A549 (cell line): ENCODE data around the gene TACC2.

Experiments
- EHMT2 ChIP-seq: fragments of 200-600 bp; sonication (generic); IDR thresholded peaks from 2 replicates; pipeline ENCODE4 v1.6.1; 2016; ENCODE audit warnings: antibody characterized with exemption, low read depth, mild to moderate bottlenecking, moderate library complexity
- JUNB ChIP-seq: fragments of >200 bp; sonication (Bioruptor Twin); formaldehyde crosslinking; IDR thresholded peaks from 2 replicates; pipeline ENCODE4 v1.6.1; 2016

GRCh38 chr10:122161795-122162194 is 172.8 kb downstream of the TACC2 start:
- TF ChIP-seq EHMT2 (no peak), JUNB (no peak)
